Measurements from ENCODE around the gene TLR2. TPM values are rescaled to one million over a fixed set of nuclear protein-coding genes. Genes with fewer than 3 reads are reported as not detected.

TLR2 gene
- total RNA-seq, 4 donors from 2014 or later, result 0.40 to 17.6 (median 9.1) TPM

DNA sequence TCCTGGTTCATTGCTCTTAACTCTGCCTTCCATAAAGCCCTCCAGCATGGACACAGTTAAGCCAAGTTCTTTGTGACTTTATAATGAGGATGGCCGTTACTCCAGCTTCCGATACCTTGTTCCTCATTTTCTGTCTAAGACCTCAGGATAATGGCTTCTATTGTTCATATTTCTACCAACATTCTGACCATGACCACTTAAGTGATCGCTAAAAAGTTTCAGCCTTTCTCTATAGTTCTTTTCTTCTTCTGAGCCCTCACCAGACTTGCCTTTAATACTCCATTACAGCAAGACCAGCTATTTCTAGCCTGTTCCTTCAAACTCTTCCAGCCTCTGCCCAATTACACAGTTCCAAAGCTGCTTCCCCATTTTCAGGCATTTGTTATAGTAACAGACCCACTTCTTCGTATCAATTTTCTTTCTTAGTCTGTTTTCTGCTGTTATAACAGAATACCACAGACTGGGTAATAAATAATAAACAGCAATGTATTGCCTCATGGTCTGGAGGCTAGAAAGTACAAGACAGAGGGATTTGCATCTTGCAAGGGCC is 63.4 kb downstream of the TLR2 start:
- 80 to 90% methylated on average over 4 of the region's 4 CpGs for WGBS, 2 donors (ENCODE audit: low coverage in 1 of 2)
- in situ Hi-C loops (cut with MboI; ENCODE audit: low pct_ligation_motif_present in 1 of 4, low pct_unique_long_range_greater_than_20kb in 1 of 4, low sequenced_read_pairs in 3 of 4) (no loop called here), intact Hi-C loops (cut with DNase I; ENCODE audit: low total_unique reads) (no loop called here)

DNA sequence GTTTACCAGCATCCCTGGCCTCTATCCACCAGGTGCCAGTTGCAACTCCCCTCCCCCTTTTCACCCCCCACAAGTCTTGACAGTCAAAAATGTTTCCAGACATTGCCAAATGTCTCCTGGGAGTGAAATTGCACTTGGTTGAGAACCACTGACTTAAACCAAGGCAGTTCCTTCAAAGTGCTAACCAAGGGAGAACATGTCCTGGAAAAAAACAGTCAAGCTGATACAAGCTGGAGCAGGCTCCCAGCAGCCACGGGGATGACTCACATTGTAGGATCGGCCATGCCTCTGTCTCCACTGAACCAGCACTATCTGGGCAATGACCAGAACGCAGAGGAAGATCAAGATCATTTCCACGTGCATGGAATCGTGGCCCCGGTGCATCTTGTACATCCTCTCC is 64.3 kb downstream of the TLR2 start:
- TF ChIP-seq POLR2AphosphoS5 (IDR thresholded peaks at IDR 0.05) (no peak), EP300 (IDR thresholded peaks at IDR 0.05; ENCODE audit: low read depth) (no peak), POLR2A (IDR thresholded peaks at IDR 0.05) (no peak)
- TF ChIP-seq, protein P1, sequence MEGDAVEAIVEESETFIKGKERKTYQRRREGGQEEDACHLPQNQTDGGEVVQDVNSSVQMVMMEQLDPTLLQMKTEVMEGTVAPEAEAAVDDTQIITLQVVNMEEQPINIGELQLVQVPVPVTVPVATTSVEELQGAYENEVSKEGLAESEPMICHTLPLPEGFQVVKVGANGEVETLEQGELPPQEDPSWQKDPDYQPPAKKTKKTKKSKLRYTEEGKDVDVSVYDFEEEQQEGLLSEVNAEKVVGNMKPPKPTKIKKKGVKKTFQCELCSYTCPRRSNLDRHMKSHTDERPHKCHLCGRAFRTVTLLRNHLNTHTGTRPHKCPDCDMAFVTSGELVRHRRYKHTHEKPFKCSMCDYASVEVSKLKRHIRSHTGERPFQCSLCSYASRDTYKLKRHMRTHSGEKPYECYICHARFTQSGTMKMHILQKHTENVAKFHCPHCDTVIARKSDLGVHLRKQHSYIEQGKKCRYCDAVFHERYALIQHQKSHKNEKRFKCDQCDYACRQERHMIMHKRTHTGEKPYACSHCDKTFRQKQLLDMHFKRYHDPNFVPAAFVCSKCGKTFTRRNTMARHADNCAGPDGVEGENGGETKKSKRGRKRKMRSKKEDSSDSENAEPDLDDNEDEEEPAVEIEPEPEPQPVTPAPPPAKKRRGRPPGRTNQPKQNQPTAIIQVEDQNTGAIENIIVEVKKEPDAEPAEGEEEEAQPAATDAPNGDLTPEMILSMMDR (IDR thresholded peaks at IDR 0.05), result no peak
- in situ Hi-C loops (cut with MboI; ENCODE audit: low pct_ligation_motif_present in 1 of 4, low pct_unique_long_range_greater_than_20kb in 1 of 4, low sequenced_read_pairs in 3 of 4), result no loop called here
- DNase-seq, result no peak
- Histone ChIP-seq H3K27me3 (peaks cover 3% of the 10 kb centered on the region), H3K27ac (no peak overlapping the region), H3K4me1 (no peaks in the 10 kb centered on the region), H3K9me3 (no peaks in the 10 kb centered on the region), H3K36me3 (no peaks in the 10 kb centered on the region), H3K4me3 (no peak overlapping the region)
- WGBS, 2 donors (ENCODE audit: low coverage in 1 of 2), result 65% methylated on average over 6 of the region's 6 CpGs; no CpG with 5 or more reads in 1 of the 2 donors
- intact Hi-C loops (cut with DNase I; ENCODE audit: low total_unique reads), result no loop called here

More for the DNA sequence above, 63.4 kb downstream of the TLR2 start:
- H3K9me3 ChIP-seq, result no peaks in the 10 kb centered on the region
- H3K27ac ChIP-seq, result no peak overlapping the region
- DNase-seq, result no peak
- H3K36me3 ChIP-seq, result no peaks in the 10 kb centered on the region
- no peaks in the 10 kb centered on the region for H3K4me1 ChIP-seq
- no peak overlapping the region for H3K4me3 ChIP-seq
- peaks cover 3% of the 10 kb centered on the region for H3K27me3 ChIP-seq
- no peak for TF ChIP-seq POLR2AphosphoS5 (IDR thresholded peaks at IDR 0.05)
- no peak for TF ChIP-seq POLR2A (IDR thresholded peaks at IDR 0.05)
- TF ChIP-seq, protein P1 (IDR thresholded peaks at IDR 0.05), result no peak
- no peak for TF ChIP-seq EP300 (IDR thresholded peaks at IDR 0.05; ENCODE audit: low read depth)

DNA sequence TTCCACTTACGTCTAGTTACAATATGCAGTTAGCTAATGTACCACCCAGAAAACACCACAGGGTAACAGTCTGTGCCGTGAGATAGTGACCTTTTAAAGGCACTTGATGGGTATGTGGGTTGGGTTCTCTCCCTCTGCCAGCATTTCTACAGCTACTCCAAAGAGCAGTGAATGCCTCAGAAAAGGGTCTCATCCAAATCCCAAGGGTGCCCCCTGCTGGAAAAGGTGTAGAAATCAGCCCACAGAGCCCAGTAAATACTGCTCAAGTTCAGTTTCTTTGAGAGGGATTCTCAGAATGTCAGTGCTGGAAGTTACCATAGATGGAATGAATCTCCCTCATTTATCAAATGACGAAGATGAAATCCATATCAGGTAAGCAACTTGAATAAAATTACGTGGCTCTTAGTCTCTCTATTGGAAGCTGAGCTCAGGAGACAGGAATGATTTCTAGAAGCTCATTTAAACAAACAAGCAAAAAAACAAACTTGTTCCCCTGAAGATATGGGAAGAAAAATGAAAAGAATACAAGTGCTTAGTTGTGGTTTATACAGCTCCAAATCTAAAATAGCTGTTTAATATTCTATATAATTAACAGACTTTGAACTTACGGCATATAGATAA is 66.2 kb downstream of the TLR2 start:
- in situ Hi-C loops (cut with MboI; ENCODE audit: low pct_ligation_motif_present in 1 of 4, low pct_unique_long_range_greater_than_20kb in 1 of 4, low sequenced_read_pairs in 3 of 4), result loop anchor here in 1 of 4 donors (10.0 kb wide), 1 partner anchor 116 kb away; no protein-coding TSS in a partner anchor
- no peak overlapping the region for H3K4me3 ChIP-seq
- H3K9me3 ChIP-seq, result no peaks in the 10 kb centered on the region
- 36 to 45% methylated on average over 4 to 5 of the region's 5 CpGs for WGBS, 2 donors (ENCODE audit: low coverage in 1 of 2)
- intact Hi-C loops (cut with DNase I; ENCODE audit: low total_unique reads), result loop anchor here (10.0 kb wide), 1 partner anchor 406 kb away; the partner anchor contains the start of gene MND1
- H3K4me1 ChIP-seq, result no peaks in the 10 kb centered on the region
- peaks cover 3% of the 10 kb centered on the region for H3K27me3 ChIP-seq
- peak; percentile 43 for DNase-seq
- no peak overlapping the region for H3K27ac ChIP-seq
- no peaks in the 10 kb centered on the region for H3K36me3 ChIP-seq
- TF ChIP-seq, protein P1 (IDR thresholded peaks at IDR 0.05), result peak; percentile 35 to 52 (median 49)
- no peak for TF ChIP-seq EP300 (IDR thresholded peaks at IDR 0.05; ENCODE audit: low read depth)

GRCh38 chr4:153755186-153755585 is 71.1 kb downstream of the TLR2 start:
- WGBS, 2 donors (ENCODE audit: low coverage in 1 of 2), result 68 to 82% methylated on average over 2 of the region's 2 CpGs
- no peaks in the 10 kb centered on the region for H3K36me3 ChIP-seq

More at GRCh38 chr4:153755186-153755585, 71.1 kb downstream of the TLR2 start:
- peaks cover 32% of the 10 kb centered on the region for H3K27me3 ChIP-seq
- no peaks in the 10 kb centered on the region for H3K9me3 ChIP-seq
- TF ChIP-seq, protein P1 (IDR thresholded peaks at IDR 0.05), result no peak
- no peak for TF ChIP-seq EP300 (IDR thresholded peaks at IDR 0.05; ENCODE audit: low read depth)
- TF ChIP-seq POLR2AphosphoS5 (IDR thresholded peaks at IDR 0.05), result no peak
- no peak for TF ChIP-seq POLR2A (IDR thresholded peaks at IDR 0.05)
- no peak for DNase-seq
- H3K4me1 ChIP-seq, result peaks cover 0 to 8% (median 2%) of the 10 kb centered on the region in 4 donors
- in situ Hi-C loops (cut with MboI; ENCODE audit: low pct_ligation_motif_present in 1 of 4, low pct_unique_long_range_greater_than_20kb in 1 of 4, low sequenced_read_pairs in 3 of 4), result loop anchor here in 1 of 4 donors (10.0 kb wide), 1 partner anchor 120 kb away; no protein-coding TSS in a partner anchor
- H3K4me3 ChIP-seq, result no peak overlapping the region
- no peak overlapping the region for H3K27ac ChIP-seq
- intact Hi-C loops (cut with DNase I; ENCODE audit: low total_unique reads), result loop anchor here (10.0 kb wide), 1 partner anchor 410 kb away; the partner anchor contains the start of gene MND1
